B cell (primary cell): ENCODE measurements around the gene SDK2.

Experiments used
- CTCF ChIP-seq: fragments of 200-600 bp; IDR thresholded peaks from one replicate; pipeline ENCODE4 v1.8.0; 2022; ENCODE audit warnings: antibody characterized with exemption, mild to moderate bottlenecking
- EZH2 ChIP-seq: IDR thresholded peaks from 2 replicates; pipeline ENCODE4 v1.6.1; 2012; ENCODE audit warnings: borderline replicate concordance, low read depth, mild to moderate bottlenecking, moderate library complexity, low read length; ENCODE audit not compliant: insufficient read depth, poor library complexity, severe bottlenecking

- TF ChIP-seq CTCF (no peak), EZH2 (no peak)
Observed at GRCh38 chr17:73304971-73305812, 339.1 kb downstream of the SDK2 start.
